Neuron (in vitro differentiated cells): ENCODE data around the gene ATP10A.

Experiments
- H2AFZ ChIP-seq: one replicate; pipeline ENCODE4 v1.6.1; 2013; ENCODE audit warnings: low read depth, mild to moderate bottlenecking, inconsistent platforms, low read length, moderate library complexity
- H3K27me3 ChIP-seq: one replicate; pipeline ENCODE4 v1.6.1; 2013; ENCODE audit warnings: low read length; ENCODE audit not compliant: insufficient read depth
- H3K36me3 ChIP-seq: one replicate; pipeline ENCODE4 v1.6.1; 2013; ENCODE audit warnings: low read length; ENCODE audit not compliant: insufficient read depth
- H3K4me1 ChIP-seq: one replicate; pipeline ENCODE4 v1.6.1; 2013; ENCODE audit warnings: low read length; ENCODE audit not compliant: insufficient read depth
- H3K4me3 ChIP-seq: 2 replicates; pipeline ENCODE4 v1.5.1; 2013; ENCODE audit warnings: mild to moderate bottlenecking, low read length, moderate library complexity
- H3K9me3 ChIP-seq: one replicate; pipeline ENCODE4 v1.6.1; 2013; ENCODE audit warnings: low read length

ATP10A gene

GRCh38 chr15:25673351-25673750 is 189.8 kb downstream of the ATP10A start:
- Histone ChIP-seq H3K9me3 (no peaks in the 10 kb centered on the region), H3K4me1 (peaks cover 24% of the 10 kb centered on the region), H3K27me3 (no peaks in the 10 kb centered on the region), H2AFZ (no peak overlapping the region), H3K4me3 (no peak overlapping the region), H3K36me3 (no peaks in the 10 kb centered on the region)

GRCh38 chr15:25671132-25671531 is 192.0 kb downstream of the ATP10A start:
- Histone ChIP-seq H3K4me1 (peaks cover 24% of the 10 kb centered on the region), H3K4me3 (peak overlapping the region; percentile 32), H3K27me3 (no peaks in the 10 kb centered on the region), H3K9me3 (no peaks in the 10 kb centered on the region), H2AFZ (peak overlapping the region; percentile 46), H3K36me3 (no peaks in the 10 kb centered on the region)

GRCh38 chr15:25670621-25671020 is 192.5 kb downstream of the ATP10A start:
- Histone ChIP-seq H3K27me3 (no peaks in the 10 kb centered on the region), H2AFZ (peak overlapping the region; percentile 46), H3K4me1 (peaks cover 24% of the 10 kb centered on the region), H3K9me3 (no peaks in the 10 kb centered on the region), H3K36me3 (no peaks in the 10 kb centered on the region), H3K4me3 (peak overlapping the region; percentile 32)

GRCh38 chr15:25670025-25670554 is 193.0 kb downstream of the ATP10A start:
- Histone ChIP-seq H3K36me3 (no peaks in the 10 kb centered on the region), H3K27me3 (no peaks in the 10 kb centered on the region), H3K4me1 (peaks cover 24% of the 10 kb centered on the region), H3K9me3 (no peaks in the 10 kb centered on the region), H2AFZ (peak overlapping the region; percentile 46), H3K4me3 (peak overlapping the region; percentile 32)

- Histone ChIP-seq H3K36me3 (no peaks in the 10 kb centered on the region), H2AFZ (no peak overlapping the region), H3K4me3 (no peak overlapping the region), H3K27me3 (no peaks in the 10 kb centered on the region), H3K9me3 (no peaks in the 10 kb centered on the region), H3K4me1 (peaks cover 24% of the 10 kb centered on the region)
Measured at GRCh38 chr15:25668901-25669300, 194.2 kb downstream of the ATP10A start.

- Histone ChIP-seq H3K9me3 (no peaks in the 10 kb centered on the region), H3K36me3 (no peaks in the 10 kb centered on the region), H3K27me3 (no peaks in the 10 kb centered on the region), H3K4me3 (no peak overlapping the region), H3K4me1 (peaks cover 24% of the 10 kb centered on the region), H2AFZ (no peak overlapping the region)
Measured at GRCh38 chr15:25668236-25668795, 194.8 kb downstream of the ATP10A start.

GRCh38 chr15:25667829-25668228 is 195.3 kb downstream of the ATP10A start:
- H2AFZ ChIP-seq, result no peak overlapping the region
- H3K4me1 ChIP-seq, result peaks cover 24% of the 10 kb centered on the region
- H3K36me3 ChIP-seq, result no peaks in the 10 kb centered on the region
- no peaks in the 10 kb centered on the region for H3K27me3 ChIP-seq
- no peaks in the 10 kb centered on the region for H3K9me3 ChIP-seq
- H3K4me3 ChIP-seq, result no peak overlapping the region

- Histone ChIP-seq H3K27me3 (no peaks in the 10 kb centered on the region), H2AFZ (no peak overlapping the region), H3K4me3 (no peak overlapping the region), H3K4me1 (peaks cover 17% of the 10 kb centered on the region), H3K9me3 (no peaks in the 10 kb centered on the region), H3K36me3 (no peaks in the 10 kb centered on the region)
Measured at GRCh38 chr15:25665913-25666312, 197.2 kb downstream of the ATP10A start.

GRCh38 chr15:25664761-25665160 is 198.4 kb downstream of the ATP10A start:
- no peak overlapping the region for H3K4me3 ChIP-seq
- no peaks in the 10 kb centered on the region for H3K36me3 ChIP-seq
- peaks cover 6% of the 10 kb centered on the region for H3K4me1 ChIP-seq
- H3K9me3 ChIP-seq, result no peaks in the 10 kb centered on the region
- no peak overlapping the region for H2AFZ ChIP-seq
- H3K27me3 ChIP-seq, result no peaks in the 10 kb centered on the region

GRCh38 chr15:25663515-25663914 is 199.6 kb downstream of the ATP10A start:
- Histone ChIP-seq H3K4me1 (no peaks in the 10 kb centered on the region), H3K9me3 (no peaks in the 10 kb centered on the region), H3K27me3 (no peaks in the 10 kb centered on the region), H2AFZ (no peak overlapping the region), H3K4me3 (no peak overlapping the region), H3K36me3 (no peaks in the 10 kb centered on the region)

- H3K4me3 ChIP-seq, result no peak overlapping the region
- no peaks in the 10 kb centered on the region for H3K4me1 ChIP-seq
- no peaks in the 10 kb centered on the region for H3K9me3 ChIP-seq
- H3K36me3 ChIP-seq, result no peaks in the 10 kb centered on the region
- no peak overlapping the region for H2AFZ ChIP-seq
- H3K27me3 ChIP-seq, result no peaks in the 10 kb centered on the region
Measured at GRCh38 chr15:25661898-25662297, 201.2 kb downstream of the ATP10A start.

- no peaks in the 10 kb centered on the region for H3K27me3 ChIP-seq
Measured at GRCh38 chr15:25659251-25659650, 203.9 kb downstream of the ATP10A start.

GRCh38 chr15:25658560-25658959 is 204.6 kb downstream of the ATP10A start:
- H3K36me3 ChIP-seq, result no peaks in the 10 kb centered on the region

More at GRCh38 chr15:25659251-25659650, 203.9 kb downstream of the ATP10A start:
- Histone ChIP-seq H3K9me3 (no peaks in the 10 kb centered on the region), H2AFZ (no peak overlapping the region), H3K4me1 (peaks cover 3% of the 10 kb centered on the region), H3K4me3 (no peak overlapping the region), H3K36me3 (no peaks in the 10 kb centered on the region)

More at GRCh38 chr15:25658560-25658959, 204.6 kb downstream of the ATP10A start:
- no peak overlapping the region for H3K4me3 ChIP-seq
- H2AFZ ChIP-seq, result no peak overlapping the region
- no peaks in the 10 kb centered on the region for H3K9me3 ChIP-seq
- peaks cover 3% of the 10 kb centered on the region for H3K4me1 ChIP-seq
- no peaks in the 10 kb centered on the region for H3K27me3 ChIP-seq
